HG03565 (cell line): Measurements from ENCODE around the gene PLEKHG4.

Experiments used
- ATAC-seq: cut with Tn5 transposase; IDR thresholded peaks from one replicate; pipeline ENCODE4 v1.9.1; 2021; ENCODE audit warnings: mild to moderate bottlenecking, moderate library complexity; ENCODE audit not compliant: unreplicated experiment

PLEKHG4 gene

DNA sequence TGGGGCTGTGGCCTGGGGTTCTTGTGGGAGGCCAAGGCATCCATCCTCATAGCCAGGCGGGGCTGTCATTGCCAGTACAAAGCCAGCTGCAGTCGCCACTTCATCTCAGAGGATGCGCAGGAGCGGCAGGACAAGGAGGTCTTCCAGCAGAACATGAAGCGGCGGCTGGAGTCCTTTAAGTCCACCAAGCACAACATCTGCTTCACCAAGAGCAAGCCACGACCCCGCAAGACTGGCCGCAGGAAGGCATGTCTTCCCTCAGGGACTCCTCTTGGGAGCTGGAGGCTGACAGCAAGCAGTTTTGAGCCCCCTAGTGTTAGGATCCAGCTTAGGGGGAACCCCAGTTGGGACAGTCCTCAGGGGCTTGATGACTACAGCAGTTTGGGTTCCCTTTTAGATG lies 15.1 kb upstream of the PLEKHG4 start:
- no peak for ATAC-seq

DNA sequence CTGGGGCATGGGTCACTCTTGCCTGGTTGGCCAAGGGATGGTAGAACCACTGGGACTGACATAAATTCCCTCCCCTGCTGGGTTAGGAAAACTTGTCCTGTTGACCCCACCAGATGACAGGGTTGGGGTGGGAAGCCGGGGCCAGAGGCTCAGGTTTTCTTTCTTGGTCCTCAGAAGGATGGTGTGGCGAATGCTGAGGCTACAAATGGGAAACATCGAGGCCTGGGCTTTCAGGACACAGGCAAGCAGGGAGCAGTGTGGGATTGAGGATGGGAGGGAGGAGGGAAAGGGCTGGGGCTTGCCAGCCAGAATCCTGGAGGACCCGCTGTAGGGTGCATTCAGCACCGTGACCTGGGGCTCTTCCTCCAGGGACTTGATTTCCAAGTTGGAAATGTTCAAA lies 14.5 kb upstream of the PLEKHG4 start:
- ATAC-seq = no peak

DNA sequence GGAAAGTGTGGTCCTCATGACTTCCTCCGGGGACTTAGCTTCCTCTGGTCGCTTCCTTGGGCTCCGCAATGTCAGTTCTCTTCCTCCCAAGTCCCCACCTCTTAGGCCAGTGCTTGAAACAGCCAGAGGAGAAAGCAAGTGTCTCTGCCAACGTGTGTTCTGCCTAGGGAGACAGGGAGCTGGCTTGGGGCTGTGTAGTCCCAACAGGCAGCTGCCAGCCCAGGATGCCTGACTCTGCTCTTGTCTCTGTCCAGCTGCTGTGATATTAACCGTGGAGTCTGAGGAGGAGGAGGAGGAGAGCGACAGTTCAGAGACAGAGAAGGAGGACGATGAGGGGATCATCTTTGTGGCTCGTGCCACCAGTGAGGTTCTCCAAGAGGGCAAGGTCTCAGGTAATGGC lies 13.5 kb upstream of the PLEKHG4 start:
- no peak for ATAC-seq

DNA sequence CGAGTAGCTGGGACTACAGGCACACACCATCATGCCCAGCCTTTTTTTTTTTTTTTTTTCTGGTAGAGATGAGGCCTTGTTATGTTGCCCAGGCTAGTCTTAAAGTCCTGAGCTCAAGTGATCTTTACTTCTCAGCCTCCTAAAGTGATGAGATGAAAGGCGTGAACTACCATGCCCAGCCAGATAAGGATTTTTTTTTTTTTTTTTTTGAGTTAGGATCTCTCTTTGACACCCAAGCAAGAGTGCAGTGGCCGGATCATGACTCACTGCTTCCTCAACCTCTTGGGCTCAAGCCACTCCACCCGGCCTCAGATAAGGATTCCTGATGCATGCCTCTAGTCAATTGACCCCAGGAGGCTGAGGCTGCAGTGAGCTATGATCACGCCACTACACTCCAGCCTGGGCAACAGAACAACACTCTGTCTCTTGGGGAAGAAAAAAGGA lies 11.2 kb upstream of the PLEKHG4 start:
- ATAC-seq = no peak

DNA sequence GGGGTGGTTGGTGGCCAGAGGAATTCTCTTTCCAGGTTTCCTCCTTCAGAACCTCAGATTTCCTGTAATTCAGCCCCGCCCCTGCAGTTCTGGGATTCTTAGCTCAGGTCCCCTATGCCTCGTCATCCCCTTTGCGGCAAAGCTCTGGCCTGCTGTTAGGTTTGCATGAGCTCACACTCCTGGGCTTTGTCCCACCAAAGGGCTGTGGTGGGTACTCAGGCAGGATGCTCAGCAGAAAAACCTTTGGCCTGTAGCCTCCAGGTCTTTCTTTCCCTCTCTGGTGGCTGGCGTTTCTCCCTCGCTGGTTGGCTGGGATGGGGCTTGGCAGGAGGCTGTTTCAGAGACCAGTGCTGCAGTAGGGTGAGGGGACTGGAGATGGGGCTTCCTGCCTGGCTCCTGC lies 9.6 kb upstream of the PLEKHG4 start:
- ATAC-seq = no peak

DNA sequence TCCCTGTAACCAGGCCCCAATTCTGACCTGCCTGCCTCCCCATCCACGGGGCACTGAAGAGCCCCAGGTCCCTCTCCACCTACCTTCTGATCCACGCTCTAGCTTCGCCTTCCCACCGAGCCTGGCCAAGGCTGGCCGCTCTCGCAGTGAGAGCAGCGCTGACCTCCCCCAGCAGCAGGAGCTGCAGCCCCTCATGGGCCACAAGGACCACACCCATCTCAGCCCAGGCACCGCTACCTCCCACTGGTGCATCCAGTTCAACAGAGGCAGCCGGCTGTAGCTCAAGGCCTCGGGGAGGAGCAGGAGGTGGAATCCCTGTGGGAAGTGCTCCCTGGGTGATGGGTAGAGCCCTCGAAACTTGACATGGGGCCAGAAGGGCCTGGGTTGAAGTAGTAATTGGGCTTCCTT lies 8.4 kb upstream of the PLEKHG4 start:
- no peak for ATAC-seq

DNA sequence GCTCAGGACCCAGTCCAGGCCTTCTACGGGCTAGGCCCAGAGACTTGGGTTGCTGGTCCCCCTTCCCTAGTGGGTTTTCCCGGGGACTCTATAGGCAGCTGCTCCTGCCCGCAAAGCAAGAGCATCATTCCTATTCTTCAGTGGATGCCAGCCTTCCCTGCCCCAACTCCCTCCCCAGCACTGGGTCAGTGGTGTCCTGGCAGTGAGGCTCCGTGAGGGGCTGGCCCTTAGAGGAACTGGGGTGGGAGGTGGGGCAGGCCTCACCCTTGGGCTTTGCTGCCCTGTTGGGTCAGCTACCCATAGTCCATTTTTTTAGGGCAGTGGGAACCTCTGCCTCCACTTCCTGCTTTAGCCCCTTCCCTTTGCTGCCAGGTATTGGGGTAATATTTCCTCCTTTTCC lies 7.9 kb upstream of the PLEKHG4 start:
- ATAC-seq = no peak

DNA sequence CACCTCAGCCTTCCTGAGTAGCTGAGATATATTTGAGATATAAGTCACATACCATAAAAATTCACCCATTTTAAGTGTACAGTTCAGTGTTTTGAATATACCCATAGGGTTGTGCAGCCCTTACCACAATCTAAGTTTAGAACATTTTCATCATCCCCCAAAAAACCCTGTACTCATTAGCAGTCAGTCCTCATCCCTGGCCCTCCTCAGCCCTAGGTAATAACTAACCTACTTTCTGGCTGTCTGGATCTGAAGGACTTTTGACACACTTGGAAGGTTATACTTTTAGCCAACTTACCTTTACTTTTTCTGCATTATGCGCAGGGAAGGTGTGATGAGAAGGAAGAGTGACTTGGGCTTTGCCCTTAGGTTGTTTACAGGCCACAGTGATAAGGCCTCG lies 4.0 kb upstream of the PLEKHG4 start:
- ATAC-seq = no peak

DNA sequence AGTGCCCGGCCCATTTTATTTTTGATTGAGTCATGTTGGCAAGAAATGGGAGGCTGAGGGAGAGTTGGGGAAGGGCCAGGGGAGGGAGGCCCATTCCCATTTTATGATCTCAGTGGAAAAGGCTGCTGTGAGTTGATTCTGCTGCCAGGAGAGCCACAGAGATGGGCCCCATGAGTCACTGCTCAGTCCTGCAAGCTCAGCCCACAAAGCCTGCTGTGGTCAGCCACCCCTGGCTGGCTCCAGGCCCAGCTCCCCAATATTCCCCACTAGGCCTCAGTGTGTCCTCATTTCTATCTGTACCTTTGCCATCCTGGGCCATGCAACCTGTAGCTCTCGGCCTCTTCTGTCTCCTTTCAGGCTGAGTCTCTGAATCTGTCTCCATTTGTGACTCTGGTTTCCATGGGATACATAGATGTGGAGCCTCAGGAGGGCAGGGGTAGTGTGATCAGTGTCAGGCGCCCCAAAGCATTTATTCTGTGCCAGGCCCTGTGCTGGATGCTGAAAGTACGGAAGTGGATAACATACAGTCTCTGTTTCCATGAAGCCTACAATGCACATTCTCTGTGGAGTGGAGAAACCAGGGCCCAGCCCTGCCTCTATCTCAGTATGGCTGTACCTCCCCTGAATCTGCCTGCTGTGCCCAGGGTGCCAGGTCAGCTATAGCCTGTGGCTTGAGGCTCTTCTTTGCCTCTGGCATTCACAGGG lies 1.9 kb upstream of the PLEKHG4 start:
- ATAC-seq = no peak

DNA sequence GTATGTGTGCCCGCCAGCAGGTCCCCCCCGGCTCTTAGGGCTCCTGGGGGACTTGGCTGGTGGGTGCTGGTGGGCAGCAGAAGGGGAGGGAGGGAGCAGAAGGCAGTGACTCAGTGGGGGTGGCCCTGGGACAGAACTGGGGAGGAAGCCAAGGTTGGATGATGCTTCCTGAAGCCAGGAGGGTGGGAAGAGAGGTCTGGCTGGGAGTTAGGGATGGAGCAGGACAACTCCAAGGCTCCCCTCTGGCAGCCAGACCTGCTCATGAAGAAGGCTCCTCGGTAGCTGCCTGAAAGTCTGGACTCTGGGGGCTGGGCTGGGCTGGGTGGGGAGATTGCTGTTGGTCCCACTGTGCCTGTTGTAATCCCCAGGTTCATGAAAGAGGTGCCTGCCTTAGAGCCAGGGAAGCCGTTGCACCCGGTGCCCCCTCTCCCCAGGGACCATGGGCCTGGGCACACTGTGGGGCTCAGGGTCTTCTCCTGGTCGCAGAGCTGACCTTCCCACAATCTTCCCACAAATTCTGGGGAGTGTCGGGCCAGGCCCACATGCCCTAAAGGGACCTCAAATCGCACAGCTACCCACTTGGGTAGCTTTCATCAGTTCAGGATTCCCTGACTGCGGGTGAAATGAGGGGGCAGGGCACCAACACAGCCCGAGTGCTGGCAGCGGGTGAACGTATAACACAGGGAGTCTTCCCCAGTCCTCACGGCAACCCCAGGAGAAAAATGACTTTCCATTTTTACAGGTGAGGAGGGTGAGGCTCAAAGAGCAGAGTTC lies 1.1 kb upstream of the PLEKHG4 start:
- no peak for ATAC-seq

DNA sequence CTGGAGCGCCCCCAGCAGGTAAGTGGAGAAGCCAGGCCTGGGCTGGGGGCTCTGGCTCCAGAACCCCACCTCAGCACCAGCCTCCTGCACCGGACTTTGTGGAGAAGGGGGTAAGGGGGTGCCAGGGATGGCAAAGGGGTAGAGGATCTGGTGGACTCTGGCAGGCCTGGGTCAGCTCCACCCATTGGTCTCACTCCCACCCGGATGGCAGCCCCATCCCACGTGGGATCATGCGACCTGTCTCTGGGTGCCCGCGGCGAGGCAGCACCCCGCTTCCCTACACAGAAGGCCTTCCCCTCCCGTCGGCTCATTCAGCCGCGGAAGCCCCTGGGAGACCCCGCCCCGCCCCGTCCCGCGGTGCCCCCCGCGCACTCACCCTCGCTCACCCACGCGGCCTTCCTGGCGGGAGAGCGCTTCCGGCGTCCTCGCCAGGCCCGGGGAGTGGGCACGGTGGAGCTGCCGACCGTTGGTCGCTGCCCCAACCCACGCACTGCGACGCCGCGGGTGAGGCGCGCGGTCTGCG lies 498 bp upstream of the PLEKHG4 start:
- ATAC-seq = peak; percentile 23

DNA sequence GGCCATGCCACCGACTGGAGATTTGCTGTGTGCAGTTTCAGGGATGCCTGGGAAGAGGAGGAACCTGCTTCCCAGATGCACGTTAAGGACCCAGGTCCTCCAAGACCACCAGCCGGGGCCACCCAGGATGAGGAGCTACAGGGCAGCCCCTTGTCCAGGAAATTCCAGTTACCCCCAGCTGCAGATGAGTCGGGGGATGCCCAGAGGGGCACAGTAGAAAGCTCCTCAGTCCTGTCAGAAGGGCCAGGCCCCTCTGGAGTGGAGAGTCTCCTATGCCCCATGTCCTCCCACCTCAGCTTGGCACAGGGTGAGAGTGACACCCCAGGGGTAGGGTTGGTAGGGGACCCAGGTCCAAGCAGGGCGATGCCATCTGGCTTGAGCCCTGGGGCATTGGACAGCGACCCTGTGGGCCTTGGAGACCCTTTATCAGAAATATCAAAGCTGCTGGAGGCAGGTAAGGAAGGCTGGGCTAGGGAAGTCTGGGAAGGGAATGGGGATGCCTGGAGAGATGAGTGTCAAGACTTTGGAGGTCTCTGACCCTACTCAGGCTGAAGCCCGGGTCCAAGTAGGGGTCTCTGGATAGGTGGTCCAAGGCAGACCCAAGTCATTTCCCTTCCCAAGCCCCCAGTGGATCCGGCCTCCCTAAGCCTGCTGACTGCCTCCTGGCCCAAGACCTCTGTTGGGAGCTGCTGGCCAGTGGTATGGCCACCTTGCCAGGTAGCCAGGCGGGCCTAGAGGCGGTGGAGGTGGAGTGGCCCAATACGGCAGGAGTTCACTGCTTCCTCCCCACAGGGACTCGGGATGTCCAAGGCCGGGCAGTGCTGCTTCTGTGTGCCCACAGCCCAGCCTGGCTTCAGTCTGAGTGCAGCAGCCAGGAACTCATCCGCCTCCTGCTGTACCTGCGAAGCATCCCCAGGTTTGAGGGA lies 1.0 kb downstream of the PLEKHG4 start:
- no peak for ATAC-seq

DNA sequence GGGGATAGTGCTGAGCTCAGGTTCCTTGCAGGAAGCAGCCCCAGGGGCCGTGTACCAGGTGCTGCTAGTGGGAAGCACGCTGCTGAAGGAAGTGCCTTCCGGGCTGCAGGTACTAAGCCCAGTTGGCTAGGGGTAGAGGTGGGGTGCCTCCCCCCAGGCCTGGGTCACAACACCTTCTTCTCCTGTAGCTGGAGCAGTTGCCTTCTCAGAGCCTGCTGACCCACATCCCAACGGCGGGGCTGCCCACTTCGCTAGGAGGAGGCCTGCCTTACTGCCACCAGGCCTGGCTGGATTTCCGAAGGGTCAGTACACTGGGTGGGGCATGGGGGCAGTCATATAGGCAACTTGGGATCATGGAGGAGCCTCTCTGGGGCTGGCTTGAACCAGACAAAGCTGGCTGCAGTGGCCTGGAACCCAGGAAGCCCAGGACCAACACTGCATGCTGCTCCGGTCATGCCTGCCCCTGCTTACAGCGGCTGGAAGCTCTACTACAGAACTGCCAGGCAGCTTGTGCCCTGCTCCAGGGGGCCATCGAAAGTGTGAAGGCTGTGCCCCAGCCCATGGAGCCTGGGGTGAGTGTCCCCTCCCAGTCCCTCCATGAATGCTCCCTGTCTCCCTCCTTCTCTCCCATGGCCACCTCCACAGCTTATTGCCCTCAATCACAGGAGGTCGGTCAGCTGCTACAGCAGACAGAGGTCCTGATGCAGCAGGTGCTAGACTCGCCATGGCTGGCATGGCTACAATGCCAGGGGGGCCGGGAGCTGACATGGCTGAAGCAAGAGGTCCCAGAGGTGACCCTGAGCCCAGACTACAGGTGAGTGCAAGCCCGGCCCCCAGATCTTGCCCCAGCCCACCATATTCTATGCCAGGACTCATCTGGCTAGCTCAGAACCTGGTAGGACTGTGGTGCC lies 2.5 kb downstream of the PLEKHG4 start:
- no peak for ATAC-seq

DNA sequence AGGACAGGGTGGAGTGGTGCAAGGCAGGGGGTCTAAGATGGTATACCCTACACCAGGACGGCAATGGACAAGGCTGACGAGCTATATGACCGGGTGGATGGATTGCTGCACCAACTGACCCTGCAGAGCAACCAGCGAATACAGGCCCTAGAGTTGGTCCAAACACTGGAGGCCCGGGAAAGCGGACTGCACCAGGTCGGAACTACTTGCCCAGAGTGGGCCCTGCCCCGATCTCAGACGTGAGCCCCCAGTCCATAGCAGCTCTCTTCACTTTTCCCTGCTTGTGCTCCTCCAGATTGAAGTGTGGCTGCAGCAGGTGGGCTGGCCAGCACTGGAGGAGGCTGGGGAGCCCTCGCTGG lies 3.1 kb downstream of the PLEKHG4 start:
- no peak for ATAC-seq

DNA sequence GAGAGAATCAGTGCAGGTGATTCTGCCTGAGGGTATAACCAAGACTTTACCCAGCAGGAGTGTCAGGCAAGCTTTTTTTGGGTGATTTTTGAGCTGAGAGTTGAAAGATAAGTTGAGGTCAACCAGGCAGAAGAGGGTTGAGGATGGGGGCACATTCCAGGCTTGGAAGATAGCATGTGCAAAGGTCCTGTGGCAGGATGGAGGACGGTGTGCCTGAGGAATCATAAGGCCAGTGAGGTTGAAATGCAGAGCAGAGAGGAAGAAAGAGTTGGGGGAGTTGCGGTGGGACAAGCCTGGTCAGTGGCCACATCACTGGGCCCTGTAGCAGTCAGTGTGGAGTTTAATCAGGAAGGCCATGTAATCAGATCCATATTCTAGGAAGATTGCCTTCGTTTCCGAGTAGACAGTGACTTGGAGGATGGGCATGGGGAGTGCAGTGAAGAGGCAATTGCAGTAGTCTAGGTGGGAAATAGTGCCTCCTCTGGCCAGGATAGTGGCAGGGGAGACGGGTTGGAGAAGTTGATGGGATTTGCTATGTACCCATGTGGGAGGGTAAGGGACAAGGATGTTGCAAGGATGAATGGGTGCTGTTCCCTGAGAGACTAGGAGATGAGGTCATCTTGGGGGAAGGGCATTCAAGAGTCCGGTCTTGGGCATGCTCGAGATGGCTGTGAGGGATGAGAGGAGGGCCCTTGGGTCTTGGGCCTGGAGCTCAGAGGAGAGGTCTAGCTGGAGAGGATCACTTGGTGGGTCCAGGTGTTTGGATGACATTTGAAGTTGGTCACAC lies 3.9 kb downstream of the PLEKHG4 start:
- no peak for ATAC-seq

DNA sequence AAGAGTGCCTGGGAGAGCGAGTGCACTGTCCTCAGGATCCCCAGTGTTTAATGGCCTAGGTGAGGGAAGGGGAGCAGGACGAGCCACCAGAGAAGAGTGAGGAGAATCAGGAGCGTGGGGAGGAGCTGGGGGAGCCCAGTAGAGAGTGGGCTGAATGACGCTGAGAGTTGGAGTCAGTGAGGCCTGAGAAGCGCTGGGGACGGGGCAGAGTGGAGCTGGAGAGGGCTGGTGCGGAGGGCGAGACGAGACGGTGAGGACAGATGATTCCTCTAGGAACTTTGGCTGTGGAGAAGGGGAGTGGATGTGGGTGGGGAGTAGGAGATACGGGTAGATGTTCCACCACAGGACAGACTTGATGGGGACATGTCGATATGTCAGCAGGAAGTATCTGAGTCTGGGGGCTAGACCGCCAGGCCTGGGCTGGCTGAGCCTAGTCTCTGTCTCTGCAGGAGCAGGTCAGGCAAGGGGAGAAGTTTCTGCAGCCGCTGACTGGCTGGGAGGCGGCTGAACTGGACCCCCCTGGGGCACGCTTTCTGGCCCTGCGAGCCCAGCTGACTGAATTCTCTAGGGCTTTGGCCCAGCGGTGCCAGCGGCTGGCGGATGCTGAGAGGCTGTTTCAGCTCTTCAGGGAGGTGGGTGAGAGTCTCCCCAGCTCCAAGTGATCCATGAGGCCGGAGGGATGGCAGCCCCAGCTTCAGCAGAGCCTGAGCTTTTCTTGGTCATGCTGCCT lies 4.7 kb downstream of the PLEKHG4 start:
- no peak for ATAC-seq

DNA sequence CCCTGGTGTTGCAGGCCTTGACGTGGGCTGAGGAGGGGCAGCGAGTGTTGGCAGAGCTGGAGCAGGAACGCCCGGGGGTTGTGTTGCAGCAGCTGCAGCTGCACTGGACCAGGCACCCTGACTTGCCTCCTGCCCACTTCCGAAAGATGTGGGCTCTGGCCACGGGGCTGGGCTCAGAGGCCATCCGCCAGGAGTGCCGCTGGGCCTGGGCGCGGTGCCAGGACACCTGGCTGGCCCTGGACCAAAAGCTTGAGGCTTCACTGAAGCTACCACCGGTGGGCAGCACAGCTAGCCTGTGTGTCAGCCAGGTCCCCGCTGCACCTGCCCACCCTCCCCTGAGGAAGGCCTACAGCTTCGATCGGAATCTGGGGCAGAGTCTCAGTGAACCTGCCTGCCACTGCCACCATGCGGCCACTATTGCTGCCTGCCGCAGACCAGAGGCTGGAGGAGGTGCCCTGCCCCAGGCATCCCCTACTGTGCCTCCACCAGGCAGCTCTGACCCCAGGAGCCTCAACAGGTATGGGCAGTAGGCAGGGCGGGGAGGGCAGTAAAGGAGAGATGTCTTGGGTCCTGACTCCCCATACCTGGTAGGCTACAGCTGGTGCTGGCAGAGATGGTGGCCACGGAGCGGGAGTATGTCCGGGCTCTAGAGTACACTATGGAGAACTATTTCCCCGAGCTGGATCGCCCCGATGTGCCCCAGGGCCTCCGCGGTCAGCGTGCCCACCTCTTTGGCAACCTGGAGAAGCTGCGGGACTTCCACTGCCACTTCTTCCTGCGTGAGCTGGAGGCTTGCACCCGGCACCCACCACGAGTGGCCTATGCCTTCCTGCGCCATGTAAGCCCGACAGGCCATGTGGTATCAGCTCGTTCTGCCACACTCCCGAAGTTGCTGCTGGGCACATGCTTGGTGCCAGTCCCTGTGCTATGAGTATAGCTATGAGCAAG lies 5.6 kb downstream of the PLEKHG4 start:
- ATAC-seq = no peak
